ENCODE measurements around the gene INPP4B.
"Not testable (repeated sequence)": the region's sequence is repeated elsewhere in the genome, so short reads cannot be mapped to it uniquely, and the experiment has no call there.

The INPP4B gene

GRCh38 chr4:142813388-142813787, 32.7 kb downstream of the INPP4B start:
- TF ChIP-seq, protein P1, sequence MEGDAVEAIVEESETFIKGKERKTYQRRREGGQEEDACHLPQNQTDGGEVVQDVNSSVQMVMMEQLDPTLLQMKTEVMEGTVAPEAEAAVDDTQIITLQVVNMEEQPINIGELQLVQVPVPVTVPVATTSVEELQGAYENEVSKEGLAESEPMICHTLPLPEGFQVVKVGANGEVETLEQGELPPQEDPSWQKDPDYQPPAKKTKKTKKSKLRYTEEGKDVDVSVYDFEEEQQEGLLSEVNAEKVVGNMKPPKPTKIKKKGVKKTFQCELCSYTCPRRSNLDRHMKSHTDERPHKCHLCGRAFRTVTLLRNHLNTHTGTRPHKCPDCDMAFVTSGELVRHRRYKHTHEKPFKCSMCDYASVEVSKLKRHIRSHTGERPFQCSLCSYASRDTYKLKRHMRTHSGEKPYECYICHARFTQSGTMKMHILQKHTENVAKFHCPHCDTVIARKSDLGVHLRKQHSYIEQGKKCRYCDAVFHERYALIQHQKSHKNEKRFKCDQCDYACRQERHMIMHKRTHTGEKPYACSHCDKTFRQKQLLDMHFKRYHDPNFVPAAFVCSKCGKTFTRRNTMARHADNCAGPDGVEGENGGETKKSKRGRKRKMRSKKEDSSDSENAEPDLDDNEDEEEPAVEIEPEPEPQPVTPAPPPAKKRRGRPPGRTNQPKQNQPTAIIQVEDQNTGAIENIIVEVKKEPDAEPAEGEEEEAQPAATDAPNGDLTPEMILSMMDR (conservative IDR thresholded peaks at IDR 0.05; ENCODE audit: low read length) = no peak
- DNase-seq (ENCODE audit: low read depth) = no peak
- H3K4me3 ChIP-seq (ENCODE audit: low read length) = no peak overlapping the region

- TF ChIP-seq, protein P1 (conservative IDR thresholded peaks at IDR 0.05; ENCODE audit: low read length) = no peak
- DNase-seq (ENCODE audit: low read depth) = no peak
- no peak overlapping the region for H3K4me3 ChIP-seq (ENCODE audit: low read length)
These were observed 34.0 kb downstream of the INPP4B start for GRCh38 chr4:142812091-142812490.

- DNase-seq (ENCODE audit: low read depth) = no peak
- H3K4me3 ChIP-seq (ENCODE audit: low read length) = no peak overlapping the region
- TF ChIP-seq, protein P1 (conservative IDR thresholded peaks at IDR 0.05; ENCODE audit: low read length) = no peak
These were observed 35.1 kb downstream of the INPP4B start for GRCh38 chr4:142811034-142811433.

- DNase-seq (ENCODE audit: low read depth) = no peak
- TF ChIP-seq, protein P1 (conservative IDR thresholded peaks at IDR 0.05; ENCODE audit: low read length) = no peak
- H3K4me3 ChIP-seq (ENCODE audit: low read length) = no peak overlapping the region
These were observed 36.5 kb downstream of the INPP4B start for GRCh38 chr4:142809559-142809958.

DNA sequence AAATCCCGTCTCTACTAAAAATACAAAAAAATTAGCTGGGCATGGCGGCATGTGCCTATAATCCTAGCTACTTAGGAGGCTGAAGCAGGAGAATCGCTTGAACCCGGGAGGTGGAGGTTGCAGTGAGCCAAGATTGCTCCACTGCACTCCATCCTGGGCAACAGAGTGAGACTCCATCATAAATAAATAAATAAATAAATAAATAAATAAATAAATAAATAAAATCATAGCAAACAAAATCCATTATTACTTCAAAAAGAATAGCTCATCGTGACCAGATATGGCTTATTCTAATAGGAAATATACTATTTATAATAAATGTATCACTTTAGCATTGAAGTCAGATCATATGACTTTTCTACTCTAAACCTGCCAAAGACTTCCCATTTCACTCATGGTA, 42.2 kb downstream of the INPP4B start:
- DNase-seq (ENCODE audit: low read depth); H3K4me3 ChIP-seq (ENCODE audit: low read length): not testable (repeated sequence)

DNA sequence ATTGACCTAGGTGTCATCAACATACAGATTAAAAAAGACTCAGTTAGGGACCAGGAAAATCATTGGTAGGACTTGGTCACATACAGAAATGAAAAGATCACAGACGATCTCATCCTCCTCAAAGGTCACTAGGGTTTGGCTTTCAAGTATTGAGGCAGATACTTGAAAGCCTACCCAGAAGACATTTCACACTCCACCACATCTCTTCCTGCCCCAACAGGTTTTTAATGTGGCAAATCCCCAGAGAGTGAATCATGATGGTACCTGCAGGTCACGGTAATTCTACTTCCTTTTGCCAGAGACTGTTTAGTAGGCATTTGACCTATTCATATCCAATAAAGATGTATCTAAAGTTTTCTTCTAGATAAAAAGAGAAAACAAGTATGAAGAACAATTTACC, 44.1 kb downstream of the INPP4B start:
- DNase-seq (ENCODE audit: low read depth) = no peak
- H3K4me3 ChIP-seq (ENCODE audit: low read length) = no peak overlapping the region
- TF ChIP-seq, protein P1 (conservative IDR thresholded peaks at IDR 0.05; ENCODE audit: low read length) = no peak

DNA sequence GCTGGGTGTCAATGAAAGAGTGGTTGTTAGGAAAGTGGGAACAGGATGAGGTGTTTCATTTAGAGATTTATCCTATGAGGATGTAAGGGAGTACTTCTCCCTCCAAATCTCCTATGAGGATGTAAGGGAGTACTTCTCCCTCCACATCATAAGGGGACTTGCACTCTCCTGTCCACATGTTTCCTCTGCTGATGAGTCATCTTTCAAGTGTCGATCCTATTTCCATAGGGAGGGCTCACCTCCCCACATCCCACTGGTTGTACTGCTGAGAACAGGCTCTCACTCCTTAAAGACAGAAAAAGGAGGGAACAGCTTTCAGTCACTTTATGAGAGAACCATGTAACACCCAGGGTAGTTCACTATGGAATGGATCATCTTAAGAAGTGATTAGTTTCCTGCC, 65.0 kb downstream of the INPP4B start:
- TF ChIP-seq, protein P1 (conservative IDR thresholded peaks at IDR 0.05; ENCODE audit: low read length) = no peak
- DNase-seq (ENCODE audit: low read depth) = no peak
- H3K4me3 ChIP-seq (ENCODE audit: low read length) = no peak overlapping the region

- no peak for DNase-seq (ENCODE audit: low read depth)
- no peak overlapping the region for H3K4me3 ChIP-seq (ENCODE audit: low read length)
- TF ChIP-seq, protein P1 (conservative IDR thresholded peaks at IDR 0.05; ENCODE audit: low read length) = no peak
These were observed 67.2 kb downstream of the INPP4B start for GRCh38 chr4:142778900-142779299.
